Gastrocnemius medialis (tissue), 4 donors: ENCODE results near the gene ZNRD2.

Source experiments
- CTCF ChIP-seq, 5 experiments: fragments of 450-650 bp in 3 of 5; fragments of 200-600 bp in 2 of 5; sonication (generic) in 2 of 5; IDR thresholded peaks in 4 of 5; conservative IDR thresholded peaks in 1 of 5; 1 replicate in 4 of 5; 2 replicates in 1 of 5; pipeline ENCODE4 v1.5.1; 2016 to 2019; ENCODE audit warnings: antibody characterized with exemption in 5 of 5, mild to moderate bottlenecking in 3 of 5, moderate library complexity in 3 of 5
- POLR2A ChIP-seq, 2 donors: fragments of 450-650 bp; IDR thresholded peaks; one replicate each; pipeline ENCODE4 v1.6.1; 2017; ENCODE audit warnings: antibody characterized with exemption in 2 of 2, mild to moderate bottlenecking in 2 of 2, moderate library complexity in 2 of 2

- TF ChIP-seq CTCF (IDR thresholded peaks at IDR 0.05 in 4 of 5, conservative IDR thresholded peaks at IDR 0.05 in 1 of 5) = no peak
- TF ChIP-seq POLR2A (IDR thresholded peaks at IDR 0.05) = no peak
These were observed 16.0 kb downstream of the ZNRD2 start for GRCh38 chr11:65586247-65586630.
